CD4-positive, alpha-beta T cell treated with Interferon alpha-2 for 1 hour (primary cell): ENCODE measurements around the gene TSC22D1.

ENCODE experiments used
- DNase-seq, 2 donors: peaks; one replicate each; pipeline ENCODE4 v3.0.0-alpha.2; 2020 to 2022

The TSC22D1 gene

GRCh38 chr13:44422755-44423643 is 153.1 kb downstream of the TSC22D1 start:
- DNase-seq = no peak

GRCh38 chr13:44421853-44422525 is 154.1 kb downstream of the TSC22D1 start:
- DNase-seq = no peak

GRCh38 chr13:44420376-44421220 is 155.5 kb downstream of the TSC22D1 start:
- DNase-seq = no peak

- DNase-seq = no peak
These were observed 158.3 kb downstream of the TSC22D1 start for GRCh38 chr13:44417876-44418275.

- DNase-seq = no peak
These were observed 158.7 kb downstream of the TSC22D1 start for GRCh38 chr13:44417446-44417845.

- no peak for DNase-seq
These were observed 159.4 kb downstream of the TSC22D1 start for GRCh38 chr13:44416744-44417143.

GRCh38 chr13:44416301-44416700 is 159.8 kb downstream of the TSC22D1 start:
- DNase-seq = no peak

GRCh38 chr13:44415815-44416214 is 160.3 kb downstream of the TSC22D1 start:
- no peak for DNase-seq

- DNase-seq = no peak
These were observed 161.4 kb downstream of the TSC22D1 start for GRCh38 chr13:44414716-44415115.

- DNase-seq = no peak
These were observed 163.0 kb downstream of the TSC22D1 start for GRCh38 chr13:44413095-44413494.

GRCh38 chr13:44412346-44412935 is 163.7 kb downstream of the TSC22D1 start:
- no peak for DNase-seq

- DNase-seq = no peak
These were observed 164.3 kb downstream of the TSC22D1 start for GRCh38 chr13:44411841-44412240.

- no peak for DNase-seq
These were observed 165.7 kb downstream of the TSC22D1 start for GRCh38 chr13:44410328-44410859.

- no peak for DNase-seq
These were observed 166.5 kb downstream of the TSC22D1 start for GRCh38 chr13:44409595-44409994.

- DNase-seq = no peak
These were observed 168.2 kb downstream of the TSC22D1 start for GRCh38 chr13:44407891-44408290.

GRCh38 chr13:44407379-44407778 is 168.8 kb downstream of the TSC22D1 start:
- no peak for DNase-seq

- no peak for DNase-seq
These were observed 169.5 kb downstream of the TSC22D1 start for GRCh38 chr13:44406617-44407016.

- no peak for DNase-seq
These were observed 171.6 kb downstream of the TSC22D1 start for GRCh38 chr13:44404261-44405132.

GRCh38 chr13:44403461-44404056 is 172.6 kb downstream of the TSC22D1 start:
- DNase-seq = no peak

GRCh38 chr13:44402899-44403445 is 173.2 kb downstream of the TSC22D1 start:
- DNase-seq = no peak

- DNase-seq = no peak
These were observed 174.6 kb downstream of the TSC22D1 start for GRCh38 chr13:44401577-44401976.
